ENCODE data around the gene IGSF9.

- no peak for TF ChIP-seq EZH2 (IDR thresholded peaks at IDR 0.05; ENCODE audit: insufficient read depth, poor library complexity, severe bottlenecking)
- TF ChIP-seq EZH2phosphoT487 (IDR thresholded peaks at IDR 0.05; ENCODE audit: insufficient read depth, low read depth), result no peak
Observed at GRCh38 chr1:159931101-159931794, 14.2 kb downstream of the IGSF9 start.
